ENCODE data around the gene GTF2F2.

Gene GTF2F2

GRCh38 chr13:45122941-45123340 is 2.6 kb downstream of the GTF2F2 start:
- no peak for DNase-seq

- DNase-seq, result no peak
Observed at GRCh38 chr13:45132369-45133064, 12.2 kb downstream of the GTF2F2 start.

- DNase-seq, result no peak
Observed at GRCh38 chr13:45133396-45134118, 13.2 kb downstream of the GTF2F2 start.

- DNase-seq, result no peak
Observed at GRCh38 chr13:45136741-45137504, 16.6 kb downstream of the GTF2F2 start.

DNA sequence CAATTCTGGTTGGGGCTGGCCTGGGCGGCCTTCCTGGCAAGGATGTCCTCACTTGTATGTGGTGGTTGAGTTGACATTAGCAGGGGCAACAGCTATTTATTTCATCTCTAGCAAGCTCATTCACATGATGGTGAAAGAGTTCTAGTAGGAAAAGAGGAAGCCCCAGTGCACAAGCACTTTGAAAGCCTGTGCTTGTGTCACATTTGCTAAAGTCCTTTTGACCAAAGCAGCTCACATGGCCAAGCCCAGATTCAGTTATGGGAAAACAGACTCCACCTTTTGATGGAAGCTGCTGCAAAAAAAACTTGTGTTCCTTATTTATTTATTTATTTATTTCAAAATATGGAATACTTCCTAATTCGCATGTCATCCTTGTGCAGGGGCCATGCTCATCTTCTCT is 17.2 kb downstream of the GTF2F2 start:
- DNase-seq, result no peak

DNA sequence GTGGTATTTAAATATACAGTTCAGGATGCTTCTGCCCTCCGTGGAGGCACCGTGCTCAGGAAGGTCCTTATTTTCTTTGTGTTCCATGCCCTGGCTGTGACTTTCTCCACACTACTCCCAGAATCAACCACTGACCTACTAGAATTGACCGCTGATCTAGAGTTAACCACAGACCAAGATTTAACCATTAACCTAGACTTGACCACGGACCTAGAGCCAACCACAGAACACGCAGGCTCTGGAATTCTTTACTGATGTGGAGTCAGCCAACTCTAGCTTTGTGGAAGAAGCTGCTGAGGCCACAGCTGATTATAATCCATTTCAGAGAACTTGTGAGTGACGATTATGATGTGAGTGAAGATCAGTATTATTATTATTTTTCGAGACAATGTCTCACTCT is 18.0 kb downstream of the GTF2F2 start:
- DNase-seq, result no peak

GRCh38 chr13:45141369-45141768 is 21.1 kb downstream of the GTF2F2 start:
- peak; percentile 15 for DNase-seq

DNA sequence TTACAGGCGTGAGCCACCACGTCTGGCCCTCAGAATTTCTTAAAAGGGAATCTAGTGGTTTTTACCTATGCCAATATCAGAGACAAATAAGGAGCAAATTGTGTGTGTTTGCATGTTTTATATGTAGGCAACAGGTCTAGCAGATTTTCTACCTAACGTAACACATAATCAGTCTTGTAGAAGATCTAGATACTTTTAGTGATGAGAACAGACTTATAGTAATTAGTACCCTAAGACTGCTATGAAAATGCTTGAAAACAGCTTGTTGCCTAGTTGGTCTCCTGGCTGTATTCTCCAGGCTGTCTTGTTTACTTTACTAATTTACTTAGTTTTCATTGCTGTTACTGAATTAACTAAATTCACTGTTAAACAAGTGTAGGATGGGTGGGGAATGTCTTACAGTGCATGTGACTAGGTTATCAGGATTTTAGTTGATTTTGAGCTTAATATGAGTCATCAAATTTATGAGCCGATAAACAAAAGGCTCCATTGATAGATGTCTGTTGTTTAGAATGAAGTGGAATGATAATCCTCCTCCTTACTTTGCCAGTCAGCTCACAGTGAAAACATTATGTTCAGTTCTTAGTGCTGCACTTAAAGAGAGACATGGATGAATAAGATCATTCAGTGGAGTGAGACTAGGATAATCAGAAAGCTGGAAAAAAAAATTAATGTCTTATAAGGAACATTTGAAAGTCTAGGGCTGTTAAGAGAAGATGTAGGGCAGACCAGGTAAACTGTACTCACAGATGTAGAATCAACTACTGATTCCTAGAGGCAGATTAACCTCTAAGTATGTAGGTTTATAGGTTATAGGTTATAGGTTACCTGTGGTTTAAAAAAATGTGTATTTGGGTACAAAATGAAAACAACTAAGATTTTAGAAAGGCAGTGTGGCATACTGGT is 22.4 kb downstream of the GTF2F2 start:
- no peak for DNase-seq

GRCh38 chr13:45143346-45143751 is 23.0 kb downstream of the GTF2F2 start:
- DNase-seq, result no peak

DNA sequence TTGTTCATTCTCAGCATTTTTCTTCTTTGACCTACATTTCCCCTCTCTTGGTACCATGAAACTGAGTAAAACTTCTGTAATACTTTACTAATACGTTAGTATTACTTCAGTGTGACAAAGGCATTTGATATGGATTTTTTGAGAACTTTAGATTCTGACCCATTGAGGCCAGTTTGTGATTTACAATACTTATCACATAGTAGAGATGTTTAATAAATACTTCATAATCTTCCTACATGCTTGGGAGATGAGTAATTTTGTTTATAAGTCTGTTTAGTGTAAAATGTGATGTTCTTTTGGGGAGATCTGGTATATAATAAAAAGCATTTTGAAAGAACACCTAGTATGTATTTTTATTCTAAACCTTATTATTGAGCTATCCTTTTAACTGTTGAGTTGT is 29.7 kb downstream of the GTF2F2 start:
- no peak for DNase-seq

GRCh38 chr13:45156565-45157361 is 36.5 kb downstream of the GTF2F2 start:
- no peak for DNase-seq

GRCh38 chr13:45162194-45162593 is 41.9 kb downstream of the GTF2F2 start:
- DNase-seq, result no peak

- DNase-seq, result peak; percentile 60
Observed at GRCh38 chr13:45162821-45163220, 42.5 kb downstream of the GTF2F2 start.

DNA sequence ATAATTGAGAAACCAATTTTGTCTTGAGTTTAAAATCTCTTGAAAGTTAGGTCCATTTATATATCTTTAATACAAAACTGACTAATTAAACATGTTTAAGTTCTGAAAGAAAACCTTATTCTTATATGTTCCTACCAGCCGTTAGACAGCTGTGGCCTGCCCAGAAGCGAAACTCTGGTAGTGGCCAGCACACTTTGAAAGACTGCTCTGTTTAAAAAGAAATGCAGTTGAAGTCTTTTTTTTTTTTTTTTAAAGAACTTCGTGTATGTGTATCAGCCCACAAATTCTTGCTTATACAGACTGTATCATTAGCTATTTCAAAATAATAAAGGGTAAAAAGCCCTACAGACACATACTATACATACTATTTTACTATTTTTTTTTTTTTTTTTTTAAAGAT is 46.5 kb downstream of the GTF2F2 start:
- DNase-seq, result no peak

DNA sequence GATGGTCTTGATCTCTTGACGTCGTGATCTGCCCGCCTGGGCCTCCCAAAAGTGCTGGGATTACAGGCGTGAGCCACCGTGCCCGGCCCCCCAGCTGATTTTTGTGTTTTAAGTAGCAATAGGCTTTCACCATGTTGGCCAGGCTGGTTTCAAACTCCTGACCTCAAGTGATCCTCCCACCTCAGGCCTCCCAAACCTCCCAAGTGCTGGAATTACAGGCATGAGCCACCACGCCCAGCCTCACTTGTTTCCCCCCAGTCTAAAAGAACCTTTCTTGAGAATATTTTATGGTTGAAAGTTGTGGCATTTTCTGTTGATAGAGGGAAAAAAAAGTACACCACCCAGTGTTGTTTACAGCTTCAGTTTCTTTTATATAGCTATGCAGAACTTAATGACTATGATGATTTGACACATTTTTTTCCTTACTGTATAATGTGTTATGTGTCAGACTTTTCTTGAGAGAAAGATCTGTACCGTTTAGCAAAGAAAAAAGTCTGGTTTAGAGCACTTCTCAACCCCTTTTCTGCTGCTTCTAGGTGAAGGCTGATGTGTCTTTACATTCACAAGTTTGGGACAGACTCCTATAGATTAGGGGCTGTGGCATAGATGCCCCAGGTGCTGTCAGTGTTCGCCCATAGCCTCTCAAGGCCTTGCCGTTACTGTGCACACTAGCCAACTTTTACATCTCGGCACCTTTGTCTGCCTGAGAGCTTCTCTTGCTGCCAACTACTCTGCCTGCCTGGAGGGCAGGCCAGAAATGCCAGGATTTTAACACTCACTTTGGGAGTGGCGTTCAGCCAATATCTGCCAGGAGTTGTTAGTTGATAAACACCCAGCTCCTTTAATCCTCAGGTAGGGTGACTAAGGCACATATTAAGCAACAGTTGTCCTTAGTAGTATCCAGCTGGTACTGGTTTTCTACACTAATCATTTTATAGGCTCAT is 47.6 kb downstream of the GTF2F2 start:
- no peak for DNase-seq

DNA sequence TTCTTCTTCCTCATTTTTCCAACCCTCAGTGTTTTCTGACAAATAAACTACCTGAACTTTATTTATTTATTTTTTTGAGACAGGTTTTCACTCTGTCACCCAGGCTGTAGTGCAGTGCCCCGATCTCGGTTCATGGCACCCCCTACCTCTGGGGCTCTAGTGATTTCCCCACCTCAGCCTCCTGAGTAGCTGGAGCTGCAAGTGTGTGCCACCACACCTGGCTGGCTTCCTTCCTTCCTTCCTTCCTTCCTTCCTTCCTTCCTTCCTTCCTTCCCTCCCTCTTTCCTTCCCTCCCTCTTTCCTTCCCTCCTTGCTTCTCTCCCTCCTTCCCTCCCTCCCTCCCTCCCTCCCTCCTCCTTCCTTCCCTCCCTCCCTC is 48.2 kb downstream of the GTF2F2 start:
- DNase-seq, result no peak

GRCh38 chr13:45174478-45174877 is 54.2 kb downstream of the GTF2F2 start:
- no peak for DNase-seq

- DNase-seq, result peak; percentile 82
Observed at GRCh38 chr13:45178349-45179162, 58.2 kb downstream of the GTF2F2 start.

DNA sequence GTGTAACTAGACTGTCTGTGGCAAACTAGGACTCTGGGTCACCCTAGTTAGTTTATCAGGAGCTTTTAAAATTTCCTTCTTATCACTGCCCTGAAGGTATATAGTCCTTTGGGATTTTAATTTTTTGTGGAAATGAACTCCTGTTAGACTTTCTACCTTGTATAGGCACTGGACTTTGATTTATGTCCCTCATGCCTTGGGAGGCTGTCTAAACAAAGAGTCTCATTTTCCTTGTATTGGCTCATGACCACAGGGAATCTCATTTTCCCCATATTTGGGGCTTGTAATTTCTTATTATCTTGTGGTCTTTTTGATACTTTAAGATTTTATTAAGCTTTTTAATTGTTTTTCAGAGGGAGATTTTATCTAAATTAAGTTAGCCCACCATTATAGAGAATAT is 59.1 kb downstream of the GTF2F2 start:
- peak; percentile 74 for DNase-seq

GRCh38 chr13:45180303-45180702 is 60.0 kb downstream of the GTF2F2 start:
- no peak for DNase-seq
